CD1c-positive myeloid dendritic cell (primary cell): ENCODE results near the gene LSM7.

Experiments
- DNase-seq: peaks from one replicate; pipeline ENCODE4 v3.0.0-alpha.2; 2016; ENCODE audit errors: extremely low spot score

The LSM7 gene

DNA sequence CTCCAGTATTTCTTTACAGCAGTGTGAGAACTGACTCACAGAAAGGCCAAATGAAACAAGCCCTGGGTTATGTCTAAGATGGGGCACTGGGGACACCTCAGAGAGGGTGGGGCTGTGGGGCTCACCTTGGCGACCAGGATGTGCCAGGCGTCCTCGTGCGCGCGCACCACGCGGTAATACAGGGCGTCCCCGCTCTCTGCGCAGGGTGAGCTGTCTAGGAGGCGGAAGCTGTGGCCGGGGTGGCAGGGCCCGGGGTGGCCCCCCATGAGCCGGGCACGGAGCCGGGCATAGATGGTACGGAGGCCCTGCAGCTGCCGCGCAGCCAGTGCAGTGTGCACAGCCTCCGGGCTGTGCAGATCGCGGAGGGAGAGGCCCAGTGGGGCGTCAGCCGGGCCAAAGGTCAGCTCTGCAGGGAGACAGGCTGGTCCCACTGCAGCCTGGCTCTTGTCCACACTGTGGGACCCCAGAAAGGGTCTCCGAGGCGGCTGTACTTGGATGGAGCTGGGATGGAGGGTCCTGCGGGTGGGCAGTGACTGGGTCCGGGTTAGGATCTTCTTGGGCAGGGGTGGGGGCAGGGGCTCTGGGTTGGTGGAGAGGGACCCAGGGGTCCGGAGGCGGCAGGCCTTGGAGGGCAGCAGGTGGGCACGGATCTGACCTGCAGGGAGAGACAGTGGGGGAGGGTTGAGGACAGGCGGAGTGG, 49.8 kb downstream of the LSM7 start:
- DNase-seq: no peak

DNA sequence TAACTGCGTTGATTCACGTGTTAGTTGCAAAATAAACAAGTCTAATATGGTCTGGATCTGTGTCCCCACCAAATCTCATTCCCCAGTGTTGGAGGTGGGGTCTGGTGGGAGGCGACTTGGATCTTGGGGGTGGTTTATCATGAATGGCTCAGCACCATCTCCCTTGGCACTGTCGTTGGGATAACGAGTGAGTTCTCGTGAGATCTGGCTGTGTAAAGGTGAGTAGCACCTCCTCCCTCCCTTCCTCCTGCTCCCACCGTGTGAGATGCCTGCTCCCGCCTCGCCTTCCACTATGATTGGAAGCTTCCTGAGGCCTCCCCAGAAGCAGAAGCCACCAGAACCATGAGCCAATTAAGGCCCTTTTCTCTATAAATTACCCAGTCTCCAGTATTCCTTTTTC, 51.2 kb downstream of the LSM7 start:
- DNase-seq: no peak

DNA sequence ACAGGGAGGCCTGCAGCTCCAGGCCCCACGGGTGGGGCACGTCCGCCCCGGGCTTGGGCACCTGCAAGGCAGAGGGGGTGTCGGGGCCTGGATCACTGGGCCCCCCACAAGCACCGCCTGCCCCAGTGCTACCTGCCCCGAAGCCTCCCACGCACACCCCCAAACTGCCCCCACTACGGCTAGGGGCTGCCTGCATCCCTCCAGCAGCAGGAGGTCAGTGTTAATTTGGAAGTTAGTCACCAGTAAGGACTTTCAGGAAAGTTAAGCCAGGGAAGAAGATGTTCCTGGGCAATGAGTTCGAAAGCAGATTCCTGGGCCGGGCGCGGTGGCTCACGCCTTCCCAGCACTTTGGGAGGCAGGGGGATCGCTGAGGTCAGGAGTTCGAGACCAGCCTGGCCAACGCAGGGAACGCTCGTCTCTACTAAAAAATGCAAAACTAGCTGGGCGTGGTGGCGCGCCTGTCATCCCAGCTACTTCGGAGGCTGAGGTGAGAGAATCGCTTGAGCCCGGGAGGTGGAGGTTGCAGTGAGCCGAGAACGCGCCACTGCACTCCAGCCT, 51.9 kb downstream of the LSM7 start:
- DNase-seq: no peak

DNA sequence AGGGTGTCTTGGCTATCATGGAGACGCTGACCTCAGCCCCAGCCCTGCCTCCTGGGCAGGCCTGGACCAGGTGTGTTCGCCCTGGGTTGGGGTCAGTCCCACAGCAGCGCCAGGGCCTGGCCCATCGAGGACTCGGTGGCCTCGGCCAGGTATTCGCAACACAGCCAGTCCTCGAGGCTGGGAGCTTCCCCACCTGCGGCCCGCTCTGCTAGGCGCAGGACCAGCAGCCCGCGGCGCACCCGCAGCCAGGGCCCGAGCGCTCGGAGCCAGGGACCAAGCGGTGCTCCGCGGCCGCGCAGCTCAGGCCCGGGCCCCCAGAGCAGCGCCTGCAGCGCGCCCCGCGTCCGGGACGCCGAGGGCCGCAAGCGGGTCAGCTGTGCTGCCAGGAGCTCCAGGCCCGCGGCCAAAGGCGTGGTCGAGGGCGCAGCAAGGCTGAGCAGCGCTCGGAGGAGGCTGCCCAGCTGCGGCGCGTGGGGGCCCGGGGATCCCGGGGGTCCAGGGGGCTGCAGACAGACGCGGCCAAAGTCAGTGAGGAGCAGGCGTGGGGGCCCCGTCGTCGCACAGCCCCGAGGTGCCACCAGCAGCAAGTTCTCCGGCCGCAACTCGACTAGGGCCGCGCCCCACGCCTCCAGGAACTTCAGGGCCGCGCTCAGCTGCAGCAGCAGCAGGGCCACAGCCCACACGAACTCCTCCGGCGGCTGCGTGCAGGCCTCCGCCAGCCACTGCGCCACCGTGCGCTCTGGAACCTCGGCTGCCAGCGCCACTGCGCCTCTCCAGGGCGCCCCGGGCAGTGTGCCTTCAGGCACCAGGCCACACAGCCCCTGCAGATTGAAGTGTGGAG, 52.6 kb downstream of the LSM7 start:
- DNase-seq: no peak

DNA sequence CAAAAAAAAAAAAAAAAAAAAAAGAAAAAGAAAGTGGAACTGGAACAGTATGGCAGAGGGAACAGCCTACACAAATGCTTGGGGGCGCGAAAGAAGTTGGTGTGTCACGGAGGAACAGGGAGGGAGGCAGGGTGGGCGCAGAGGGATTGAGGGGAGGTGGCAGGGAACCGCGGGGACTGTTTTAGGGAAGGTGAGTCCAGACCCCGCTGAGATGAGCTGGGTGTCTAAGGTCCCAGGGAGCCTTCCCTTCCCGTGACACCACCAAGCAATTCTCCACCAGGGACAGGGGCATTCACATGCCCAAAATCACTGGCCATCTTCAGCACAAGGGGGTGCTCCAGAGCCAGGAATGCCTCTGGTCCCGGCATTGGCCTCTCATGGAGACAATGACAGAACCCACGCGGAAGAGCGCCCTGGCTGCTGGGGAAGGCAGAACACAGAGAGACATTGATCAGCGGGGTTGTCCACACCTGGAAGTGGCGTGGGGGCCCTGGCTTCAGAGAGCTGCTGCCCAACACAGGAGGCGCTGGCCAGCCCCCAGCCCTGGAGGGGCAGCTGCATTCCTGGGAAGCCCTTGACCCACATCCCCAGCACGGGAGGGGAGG, 53.4 kb downstream of the LSM7 start:
- DNase-seq: peak; percentile 75

DNA sequence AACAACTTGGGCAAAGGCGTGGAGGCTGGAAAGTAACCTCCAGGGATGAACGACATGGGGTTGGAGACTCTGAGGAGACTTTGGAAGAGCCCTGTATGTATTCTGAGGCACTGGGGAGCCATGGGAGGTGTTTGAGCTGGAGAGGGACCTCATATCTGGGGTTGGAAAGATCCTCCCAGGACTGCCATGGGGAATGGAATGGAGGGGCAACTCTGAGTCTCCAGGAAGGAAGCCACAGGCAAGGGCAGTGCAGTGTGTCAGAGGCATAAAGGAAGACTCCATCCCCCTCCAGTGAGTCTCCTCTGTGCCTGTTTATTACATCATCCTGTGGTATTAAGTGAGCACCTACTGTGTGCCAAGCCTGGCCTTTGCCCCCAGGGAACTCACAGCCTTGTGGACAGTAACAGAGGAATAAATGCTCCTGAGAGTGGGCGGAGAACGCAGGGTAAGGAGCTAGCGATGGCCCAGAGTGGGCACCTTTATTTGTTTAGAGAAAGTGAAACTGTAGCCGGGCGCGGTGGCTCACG, 54.1 kb downstream of the LSM7 start:
- DNase-seq: no peak

DNA sequence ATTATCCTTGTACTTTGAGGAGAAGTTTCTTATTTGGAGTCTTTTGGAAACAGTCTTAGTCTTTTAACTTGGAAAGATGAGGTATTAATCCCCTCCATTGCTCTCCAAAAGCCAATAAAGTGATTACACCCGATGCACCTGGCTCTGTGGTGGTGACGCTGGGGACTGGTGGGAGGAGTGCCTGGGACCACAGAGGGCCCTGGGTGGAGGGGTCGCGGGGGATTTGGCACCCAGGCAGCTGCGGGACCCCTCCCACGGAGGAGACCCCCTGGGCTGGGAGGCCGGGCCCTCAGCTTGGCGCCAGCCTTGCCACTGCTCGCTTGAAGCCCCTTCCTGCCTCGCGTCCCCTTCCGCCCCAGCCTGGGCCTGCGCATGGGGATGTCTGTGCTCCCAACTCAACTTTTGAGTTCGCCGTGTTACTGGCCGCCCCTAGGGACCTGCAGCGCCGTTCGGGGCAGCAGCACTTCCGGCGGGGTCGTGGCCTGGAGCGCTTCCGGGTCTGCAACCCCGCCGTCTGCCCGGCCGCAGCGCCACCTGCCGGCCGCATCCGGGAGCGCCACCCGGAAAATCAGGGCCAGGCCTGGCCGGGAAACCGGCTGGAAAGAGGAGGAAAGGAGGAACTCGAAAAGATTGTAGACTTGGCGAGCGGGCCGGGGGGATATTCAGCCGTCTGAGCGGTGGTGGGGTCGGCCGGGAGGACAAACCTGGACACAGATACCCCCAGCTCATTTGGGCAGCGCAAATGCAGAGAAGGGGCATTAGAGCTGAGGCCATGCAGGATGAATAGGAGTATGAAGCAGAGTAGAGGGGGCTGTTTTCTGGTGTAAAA, 54.8 kb downstream of the LSM7 start:
- peak; percentile 87 for DNase-seq
